SK-N-SH treated with all-trans-retinoic acid at 6 μM for 48 hours (cell line): ENCODE results near the gene PRRC2B.

Experiments used
- ATAC-seq: fragments of 200-7000 bp; cut with Tn5 transposase; 3 replicates; pipeline ENCODE4 v1.9.1; 2020; ENCODE audit warnings: mild to moderate bottlenecking, moderate library complexity
- ARNTL ChIP-seq: fragments of 450-650 bp; formaldehyde crosslinking; IDR thresholded peaks from 2 replicates; pipeline ENCODE4 v1.5.0; 2020; ENCODE audit warnings: low read depth, mild to moderate bottlenecking, moderate library complexity, borderline replicate concordance
- BACH2 ChIP-seq: fragments of 250-450 bp; sonication (Bioruptor Pico); IDR thresholded peaks from 2 replicates; pipeline ENCODE4 v1.9.0; 2021; ENCODE audit warnings: mild to moderate bottlenecking, borderline replicate concordance
- CREB5 ChIP-seq: fragments of 250-450 bp; sonication (Bioruptor Pico); IDR thresholded peaks from 2 replicates; pipeline ENCODE4 v1.5.1; 2020; ENCODE audit warnings: low read depth, mild to moderate bottlenecking, moderate library complexity
- CSDC2 ChIP-seq: fragments of 250-450 bp; sonication (Bioruptor Pico); IDR thresholded peaks from 2 replicates; pipeline ENCODE4 v1.5.0; 2020; ENCODE audit warnings: mild to moderate bottlenecking, moderate library complexity
- CSRNP3 ChIP-seq: fragments of 250-450 bp; sonication (Bioruptor Pico); IDR thresholded peaks from 2 replicates; pipeline ENCODE4 v1.5.1; 2021; ENCODE audit warnings: mild to moderate bottlenecking, moderate library complexity
- ESRRG ChIP-seq: fragments of 250-450 bp; sonication (Bioruptor Pico); IDR thresholded peaks from 2 replicates; pipeline ENCODE4 v1.6.1; 2021; ENCODE audit warnings: mild to moderate bottlenecking
- GLIS3 ChIP-seq: fragments of 250-450 bp; sonication (Bioruptor Pico); IDR thresholded peaks from 2 replicates; pipeline ENCODE4 v1.5.0; 2020; ENCODE audit warnings: mild to moderate bottlenecking, moderate library complexity
- ISL1 ChIP-seq: fragments of 250-450 bp; sonication (Bioruptor Pico); IDR thresholded peaks from 2 replicates; pipeline ENCODE4 v2.1.2; 2022; ENCODE audit warnings: mild to moderate bottlenecking, moderate library complexity
- OSR1 ChIP-seq: fragments of 250-450 bp; sonication (Bioruptor Pico); IDR thresholded peaks from 2 replicates; pipeline ENCODE4 v1.8.0; 2022; ENCODE audit warnings: moderate library complexity, mild to moderate bottlenecking, inconsistent platforms
- PATZ1 ChIP-seq: fragments of 250-450 bp; sonication (Bioruptor Pico); IDR thresholded peaks from 2 replicates; pipeline ENCODE4 v1.8.0; 2020; ENCODE audit warnings: mild to moderate bottlenecking, moderate library complexity, borderline replicate concordance
- POU6F1 ChIP-seq: fragments of 250-450 bp; sonication (Bioruptor Pico); IDR thresholded peaks from 2 replicates; pipeline ENCODE4 v1.8.0; 2021; ENCODE audit warnings: low read depth, mild to moderate bottlenecking, moderate library complexity, borderline replicate concordance
- PPARA ChIP-seq: fragments of 250-450 bp; sonication (Bioruptor Pico); IDR thresholded peaks from 2 replicates; pipeline ENCODE4 v1.5.0; 2020; ENCODE audit warnings: mild to moderate bottlenecking, borderline replicate concordance
- RARB ChIP-seq: fragments of 250-450 bp; sonication (Bioruptor Pico); IDR thresholded peaks from 2 replicates; pipeline ENCODE4 v1.8.0; 2021; ENCODE audit warnings: mild to moderate bottlenecking, moderate library complexity
- SNAI2 ChIP-seq: fragments of 250-450 bp; sonication (Bioruptor Pico); IDR thresholded peaks from 2 replicates; pipeline ENCODE4 v1.5.0; 2020; ENCODE audit warnings: mild to moderate bottlenecking, moderate library complexity
- TCF4 ChIP-seq: fragments of 250-450 bp; sonication (Bioruptor Pico); IDR thresholded peaks from 2 replicates; pipeline ENCODE4 v1.8.0; 2021; ENCODE audit warnings: mild to moderate bottlenecking, moderate library complexity, borderline replicate concordance
- TOX ChIP-seq: fragments of 250-450 bp; sonication (Bioruptor Pico); IDR thresholded peaks from 2 replicates; pipeline ENCODE4 v1.8.0; 2021; ENCODE audit warnings: mild to moderate bottlenecking, moderate library complexity, borderline replicate concordance
- TSHZ2 ChIP-seq: fragments of 250-450 bp; sonication (Bioruptor Pico); IDR thresholded peaks from 2 replicates; pipeline ENCODE4 v1.5.0; 2020; ENCODE audit warnings: mild to moderate bottlenecking, moderate library complexity
- ZC3H10 ChIP-seq: fragments of 250-450 bp; sonication (Bioruptor Pico); IDR thresholded peaks from 2 replicates; pipeline ENCODE4 v1.5.1; 2021; ENCODE audit warnings: mild to moderate bottlenecking, moderate library complexity
- ZFP3 ChIP-seq: fragments of 250-450 bp; sonication (Bioruptor Pico); IDR thresholded peaks from 2 replicates; pipeline ENCODE4 v1.5.0; 2020; ENCODE audit warnings: mild to moderate bottlenecking, moderate library complexity
- ZFP30 ChIP-seq: fragments of 450-650 bp; formaldehyde crosslinking; IDR thresholded peaks from 2 replicates; pipeline ENCODE4 v1.5.0; 2022; ENCODE audit warnings: mild to moderate bottlenecking, moderate library complexity
- ZNF565 ChIP-seq: fragments of 450-650 bp; formaldehyde crosslinking; conservative IDR thresholded peaks from 2 replicates; pipeline ENCODE4 v1.5.0; 2020; ENCODE audit warnings: low read depth, mild to moderate bottlenecking, moderate library complexity
- ZNF70 ChIP-seq: fragments of 450-650 bp; formaldehyde crosslinking; IDR thresholded peaks from 2 replicates; pipeline ENCODE4 v1.5.0; 2020; ENCODE audit warnings: mild to moderate bottlenecking, moderate library complexity
- ZNF8 ChIP-seq: fragments of 450-650 bp; formaldehyde crosslinking; IDR thresholded peaks from 2 replicates; pipeline ENCODE4 v1.5.0; 2020; ENCODE audit warnings: mild to moderate bottlenecking, moderate library complexity

Gene PRRC2B

GRCh38 chr9:131443648-131444047 is 49.8 kb downstream of the PRRC2B start:
- TF ChIP-seq RARB (CRISPR knock-in tag) = no peak
- TF ChIP-seq ZNF565 = no peak
- ATAC-seq = no peak

GRCh38 chr9:131446276-131446675 is 52.4 kb downstream of the PRRC2B start:
- no peak for TF ChIP-seq ZFP3 (CRISPR knock-in tag)
- no peak for TF ChIP-seq ISL1 (CRISPR knock-in tag)
- TF ChIP-seq POU6F1 (CRISPR knock-in tag) = no peak
- no peak for TF ChIP-seq TOX
- no peak for TF ChIP-seq ZFP30 (CRISPR knock-in tag)
- no peak for TF ChIP-seq ZNF565
- TF ChIP-seq ZNF8 (CRISPR knock-in tag) = no peak
- TF ChIP-seq ZNF70 (CRISPR knock-in tag) = no peak
- no peak for TF ChIP-seq BACH2
- no peak for TF ChIP-seq PPARA (CRISPR knock-in tag)
- no peak for TF ChIP-seq TSHZ2 (CRISPR knock-in tag)
- TF ChIP-seq TCF4 (CRISPR knock-in tag) = no peak
- TF ChIP-seq GLIS3 = no peak
- TF ChIP-seq RARB (CRISPR knock-in tag) = no peak
- no peak for TF ChIP-seq CSRNP3 (CRISPR knock-in tag)
- no peak for TF ChIP-seq ESRRG (CRISPR knock-in tag)
- TF ChIP-seq ARNTL (CRISPR knock-in tag) = no peak
- no peak for TF ChIP-seq SNAI2 (CRISPR knock-in tag)
- TF ChIP-seq, all 23 proteins: peak for 0
- ATAC-seq = no peak

GRCh38 chr9:131447148-131447547 is 53.3 kb downstream of the PRRC2B start:
- ATAC-seq = no peak; the same call in 2 of the 3 replicates
- no peak for TF ChIP-seq ZNF565
- no peak for TF ChIP-seq TOX
- TF ChIP-seq ZNF70 (CRISPR knock-in tag) = no peak
- TF ChIP-seq ISL1 (CRISPR knock-in tag) = no peak
- TF ChIP-seq CREB5 (CRISPR knock-in tag) = no peak
- no peak for TF ChIP-seq OSR1 (CRISPR knock-in tag)
- no peak for TF ChIP-seq GLIS3
- no peak for TF ChIP-seq ZC3H10 (CRISPR knock-in tag)
- TF ChIP-seq RARB (CRISPR knock-in tag) = no peak
- TF ChIP-seq PATZ1 = no peak

- ATAC-seq = no peak
- TF ChIP-seq CSDC2 (CRISPR knock-in tag) (no peak), GLIS3 (no peak), PATZ1 (no peak), SNAI2 (CRISPR knock-in tag) (no peak), ARNTL (CRISPR knock-in tag) (no peak), ZFP30 (CRISPR knock-in tag) (no peak), RARB (CRISPR knock-in tag) (no peak), CSRNP3 (CRISPR knock-in tag) (no peak), ZC3H10 (CRISPR knock-in tag) (no peak), ZFP3 (CRISPR knock-in tag) (no peak)
These were observed 53.7 kb downstream of the PRRC2B start for GRCh38 chr9:131447600-131447999.
